ENCODE measurements around the gene TPT1.
"Not testable (repeated sequence)": the region's sequence is repeated elsewhere in the genome, so short reads cannot be mapped to it uniquely, and the experiment has no call there.

DNA sequence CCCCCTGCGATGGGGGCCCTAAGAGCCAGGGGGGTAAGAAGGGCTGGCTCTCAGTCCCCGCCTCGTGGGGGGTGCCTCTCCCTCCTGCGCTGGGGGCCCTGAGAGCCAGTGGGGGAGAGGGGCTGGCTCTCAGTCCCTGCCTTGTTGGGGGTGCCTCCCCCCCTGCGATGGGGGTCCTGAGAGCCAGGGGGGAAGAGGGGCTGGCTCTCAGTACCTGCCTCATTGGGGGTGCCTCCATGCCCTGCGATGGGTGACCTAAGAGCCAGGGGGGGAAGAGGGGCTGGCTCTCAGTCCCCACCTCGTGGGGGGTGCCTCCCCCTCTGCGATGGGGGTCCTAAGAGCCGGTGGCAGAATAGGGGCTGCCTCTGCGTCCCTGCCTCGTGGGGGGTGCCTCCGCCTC is 36.3 kb upstream of the TPT1 start:
- TF ChIP-seq POLR2A (IDR thresholded peaks at IDR 0.05; ENCODE audit: extremely low read depth, insufficient read length): not testable (repeated sequence)
- TF ChIP-seq, protein P1, sequence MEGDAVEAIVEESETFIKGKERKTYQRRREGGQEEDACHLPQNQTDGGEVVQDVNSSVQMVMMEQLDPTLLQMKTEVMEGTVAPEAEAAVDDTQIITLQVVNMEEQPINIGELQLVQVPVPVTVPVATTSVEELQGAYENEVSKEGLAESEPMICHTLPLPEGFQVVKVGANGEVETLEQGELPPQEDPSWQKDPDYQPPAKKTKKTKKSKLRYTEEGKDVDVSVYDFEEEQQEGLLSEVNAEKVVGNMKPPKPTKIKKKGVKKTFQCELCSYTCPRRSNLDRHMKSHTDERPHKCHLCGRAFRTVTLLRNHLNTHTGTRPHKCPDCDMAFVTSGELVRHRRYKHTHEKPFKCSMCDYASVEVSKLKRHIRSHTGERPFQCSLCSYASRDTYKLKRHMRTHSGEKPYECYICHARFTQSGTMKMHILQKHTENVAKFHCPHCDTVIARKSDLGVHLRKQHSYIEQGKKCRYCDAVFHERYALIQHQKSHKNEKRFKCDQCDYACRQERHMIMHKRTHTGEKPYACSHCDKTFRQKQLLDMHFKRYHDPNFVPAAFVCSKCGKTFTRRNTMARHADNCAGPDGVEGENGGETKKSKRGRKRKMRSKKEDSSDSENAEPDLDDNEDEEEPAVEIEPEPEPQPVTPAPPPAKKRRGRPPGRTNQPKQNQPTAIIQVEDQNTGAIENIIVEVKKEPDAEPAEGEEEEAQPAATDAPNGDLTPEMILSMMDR (IDR thresholded peaks at IDR 0.05; ENCODE audit: low read depth, low read length): not testable (repeated sequence)
